ENCODE results near the gene MADCAM1. TPM values are rescaled to one million over a fixed set of nuclear protein-coding genes. Genes with fewer than 3 reads are reported as not detected.

Gene MADCAM1
- total and polyA plus RNA-seq, 2 of the 8 experiments (the other 6 are each of a cell fraction or from before 2014, with no cell fraction given) = 2.3 to 3.0 TPM

GRCh38 chr19:469833-470232 lies 26.5 kb upstream of the MADCAM1 start:
- no peak overlapping the region for H3K4me3 ChIP-seq (ENCODE audit: extremely low read depth in 1 of 4, insufficient read depth in 2 of 4, low read depth in 3 of 4, low read length in 4 of 4)
- no peak overlapping the region for H3K56ac ChIP-seq (replicated peaks; ENCODE audit: insufficient read length, low read depth, low read length)
- H3K9me3 ChIP-seq (ENCODE audit: insufficient read depth in 2 of 2, low read depth in 1 of 2, low read length in 1 of 2) = no peaks in the 10 kb centered on the region
- H3K27ac ChIP-seq (ENCODE audit: low read depth, low read length) = no peak overlapping the region
- WGBS, 2 experiments (ENCODE audit: extremely low coverage in 1 of 2, insufficient coverage in 1 of 2, insufficient read length in 1 of 2, insufficient replicate concordance in 2 of 2, low coverage in 1 of 2, low lambda C conversion rate in 2 of 2, missing lambda C conversion rate in 1 of 2) = 78% methylated on average over 5 of the region's 7 CpGs; no CpG with 5 or more reads in 1 of the 2 experiments
- H3K4me1 ChIP-seq (replicated peaks in 1 of 4; ENCODE audit: control insufficient read depth in 3 of 4, insufficient read depth in 4 of 4, low read length in 3 of 4) = no peaks in the 10 kb centered on the region
- no peak overlapping the region for H4K8ac ChIP-seq (ENCODE audit: extremely low read depth, insufficient read depth, low read length)
- H2AFZ ChIP-seq (ENCODE audit: low read length) = no peak overlapping the region
- H3K79me2 ChIP-seq (ENCODE audit: control insufficient read depth in 1 of 2, insufficient read depth in 2 of 2, low read length in 2 of 2) = no peaks in the 10 kb centered on the region
- no peak overlapping the region for H2BK120ac ChIP-seq (replicated peaks; ENCODE audit: low read depth, low read length)
- H3K4ac ChIP-seq (replicated peaks; ENCODE audit: insufficient read length, low read depth, low read length) = no peak overlapping the region
- no peak for FAIRE-seq
- H4K5ac ChIP-seq (ENCODE audit: insufficient read length, low read depth, low read length) = no peak overlapping the region
- no peaks in the 10 kb centered on the region for H3K36me3 ChIP-seq (ENCODE audit: control insufficient read depth in 2 of 4, insufficient read depth in 4 of 4, low read length in 3 of 4)
- TF ChIP-seq CTCF (IDR thresholded peaks at IDR 0.05; ENCODE audit: control extremely low read depth in 1 of 3, insufficient read depth in 1 of 3, low read depth in 1 of 3, low read length in 3 of 3) (no peak), ZNF274 (IDR thresholded peaks at IDR 0.05; ENCODE audit: borderline replicate concordance, extremely low read depth, low read length) (no peak), SP2 (IDR thresholded peaks at IDR 0.05; ENCODE audit: low read length) (no peak), SIRT6 (IDR thresholded peaks at IDR 0.05; ENCODE audit: low read length) (no peak), SP4 (IDR thresholded peaks at IDR 0.05; ENCODE audit: low read length) (no peak), EGR1 (IDR thresholded peaks at IDR 0.05; ENCODE audit: borderline replicate concordance, low read depth, low read length) (no peak), JUND (IDR thresholded peaks at IDR 0.05; ENCODE audit: low read length) (no peak), SUZ12 (IDR thresholded peaks at IDR 0.05; ENCODE audit: low read length) (no peak), RXRA (IDR thresholded peaks at IDR 0.05; ENCODE audit: insufficient read depth, low read depth, low read length) (no peak), SAP30 (IDR thresholded peaks at IDR 0.05; ENCODE audit: insufficient read depth, insufficient replicate concordance, low read length) (no peak), BACH1 (IDR thresholded peaks at IDR 0.05; ENCODE audit: low read length) (no peak), MAFK (IDR thresholded peaks at IDR 0.05; ENCODE audit: low read depth, low read length) (no peak), CHD1 (IDR thresholded peaks at IDR 0.05; ENCODE audit: low read depth, low read length) (no peak)
- POLR2A ChIA-PET (ENCODE audit: partially characterized antibody) = no interaction called here
- H3K23me2 ChIP-seq (ENCODE audit: low read depth, low read length) = peaks cover 24% of the 10 kb centered on the region; the same call in 1 of the 2 replicates
- no peak overlapping the region for H3K4me2 ChIP-seq (ENCODE audit: insufficient read depth in 1 of 2, low read depth in 2 of 2, low read length in 2 of 2)
- peaks cover 0 to 4% of the 10 kb centered on the region in 2 experiments for H4K20me1 ChIP-seq (replicated peaks in 1 of 2; ENCODE audit: control insufficient read depth in 1 of 2, insufficient read depth in 2 of 2, low read length in 2 of 2)
- H3K23ac ChIP-seq (ENCODE audit: insufficient read length) = no peak overlapping the region
- no peak overlapping the region for H2AK5ac ChIP-seq (ENCODE audit: low read depth, low read length)
- H3K9ac ChIP-seq (replicated peaks in 1 of 4; ENCODE audit: extremely low read depth in 1 of 4, low read depth in 3 of 4, low read length in 3 of 4) = no peak overlapping the region
- no peaks in the 10 kb centered on the region for H3K79me1 ChIP-seq (ENCODE audit: low read depth, low read length)
- H2BK12ac ChIP-seq (ENCODE audit: low read depth, low read length) = no peak overlapping the region
- no peak overlapping the region for H2BK15ac ChIP-seq (ENCODE audit: low read length)
- H3K18ac ChIP-seq (ENCODE audit: extremely low read depth, low read length) = no peak overlapping the region
- CTCF ChIA-PET (ENCODE audit: partially characterized antibody) = interaction anchor here (1.3 kb wide), 1 partner anchor 10 kb away, joined by 4 read pairs; no protein-coding TSS in a partner anchor
- no peak for DNase-seq (ENCODE audit: low read depth in 1 of 2, low spot score in 2 of 2)
- no peak overlapping the region for H4K91ac ChIP-seq (replicated peaks; ENCODE audit: insufficient read length, low read length)
- H2BK5ac ChIP-seq (ENCODE audit: low read depth, low read length) = no peak overlapping the region
- H3K14ac ChIP-seq (ENCODE audit: insufficient read length) = no peak overlapping the region
- H3K27me3 ChIP-seq (replicated peaks in 1 of 4; ENCODE audit: control insufficient read depth in 3 of 4, extremely low read depth in 1 of 4, insufficient read depth in 3 of 4, low read length in 3 of 4) = no peaks in the 10 kb centered on the region; a peak in 1 of 7 replicates
- H2BK20ac ChIP-seq (ENCODE audit: low read length) = no peak overlapping the region
